Posterior cingulate gyrus (tissue), 11 donors: Measurements from ENCODE around the gene YBX2.

Experiments used
- DNase-seq, 10 donors: peaks; one replicate each; pipeline versions ENCODE4 v3.0.0 to v3.0.0-alpha.2; 2020 to 2021; ENCODE audit warnings: mixed read lengths in 3 of 10
- intact Hi-C: fragments of 100-400 bp; cut with DNase I; formaldehyde crosslinking; loops from one replicate; pipeline ENCODE4 v1.15.1; 2023

YBX2 gene

DNA sequence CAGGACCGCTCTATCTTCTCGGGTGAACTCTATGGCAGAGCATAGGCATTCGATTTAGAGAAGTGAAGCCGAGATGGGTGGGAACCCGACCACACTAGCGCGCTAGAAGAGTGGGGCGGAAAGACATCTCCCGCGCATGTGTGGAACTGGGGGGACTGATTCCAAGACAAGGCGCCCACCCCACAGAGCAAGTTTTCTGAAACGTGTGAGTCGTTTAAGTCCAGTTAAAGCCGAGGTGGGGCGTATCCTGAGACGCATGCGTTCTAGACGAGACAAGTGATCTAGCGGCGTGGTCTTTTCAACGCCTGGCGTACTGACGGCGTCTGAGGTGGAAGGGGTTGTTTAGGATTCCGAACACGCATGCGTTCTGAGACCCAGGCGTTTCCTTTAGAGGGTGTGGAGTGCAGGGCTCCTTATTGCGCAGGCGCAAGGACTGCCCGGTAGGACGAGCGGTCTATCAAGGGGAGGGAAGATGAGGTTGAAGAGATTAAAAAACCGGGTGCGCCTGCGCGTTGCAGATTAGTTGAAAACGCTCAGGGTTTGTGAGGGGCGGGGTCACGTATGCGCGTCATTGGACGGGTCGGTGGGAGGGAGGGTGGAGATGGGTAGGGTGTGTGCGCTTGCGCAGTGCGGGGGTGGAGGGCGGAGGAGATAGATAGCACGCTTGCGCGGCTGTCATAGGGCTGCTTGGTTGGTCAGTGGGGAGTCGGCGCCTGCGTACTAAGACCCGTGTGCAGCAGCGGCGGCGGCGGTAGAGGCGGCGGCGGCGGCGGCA lies 12.7 kb upstream of the YBX2 start, which contains the start of gene EIF5A:
Gene EIF5A (plus strand): TSS at position 718 of the 775 bp plus-strand sequence. CDS start 2,008 bp downstream, outside the sequence.
- intact Hi-C loops: loop anchor here (2.0 kb wide), 2 partner anchors 22 to 54 kb away; partner anchors contain the start of genes ELP5 and NEURL4
- DNase-seq: peak; percentile 99 to 100 (median 99)

DNA sequence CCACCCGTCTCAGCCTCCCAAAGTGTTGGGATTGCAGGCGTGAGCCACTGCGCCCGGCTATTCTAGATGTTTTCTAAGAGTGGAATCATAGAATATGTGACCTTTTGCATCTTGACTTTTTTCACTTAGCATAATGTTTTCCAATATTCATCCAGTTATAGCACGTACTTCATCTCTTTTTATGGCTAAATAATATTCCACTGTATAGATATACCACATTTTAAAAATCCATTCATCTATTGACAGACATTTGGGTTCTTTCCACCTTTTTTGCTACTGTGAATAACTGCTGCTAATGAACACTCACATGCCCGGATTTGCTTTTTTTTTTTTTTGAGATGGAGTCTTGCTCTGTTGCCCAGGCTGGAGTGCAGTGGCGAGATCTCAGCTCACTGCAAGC lies 9.7 kb upstream of the YBX2 start:
- no peak for DNase-seq
- intact Hi-C loops: no loop called here

DNA sequence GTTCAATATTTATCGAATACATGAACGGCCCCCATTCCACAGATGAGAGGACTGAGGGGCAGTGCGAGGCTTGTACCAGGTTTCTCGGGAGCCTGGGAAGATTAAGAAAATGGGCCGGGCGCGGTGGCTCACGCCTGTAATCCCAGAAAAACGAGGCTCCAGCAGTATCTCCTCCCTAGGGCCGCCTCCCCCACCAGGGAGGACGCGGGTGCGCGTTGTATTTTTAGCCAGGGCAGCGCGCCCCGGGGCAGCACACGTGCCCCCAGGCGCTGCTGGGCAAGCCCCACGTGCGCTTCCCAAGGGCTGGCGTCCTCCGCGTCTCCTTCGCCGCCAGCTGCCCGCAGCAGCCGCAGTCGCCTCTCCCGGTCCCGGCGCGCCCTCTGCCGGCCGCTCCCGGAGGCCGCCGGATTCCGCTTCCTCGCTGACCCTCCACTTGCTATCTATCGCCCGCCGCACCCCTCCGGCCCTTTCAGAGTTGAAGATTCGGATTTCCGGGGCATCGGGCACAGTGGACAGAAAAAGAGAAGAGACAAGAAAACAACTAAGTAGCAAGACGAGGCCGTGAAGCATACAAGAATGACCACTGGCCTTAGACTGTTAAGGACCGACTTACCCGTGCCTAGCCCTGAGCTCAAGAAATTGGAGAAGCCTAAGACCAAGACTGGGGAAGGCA lies 1.9 kb upstream of the YBX2 start:
- DNase-seq: peak; percentile 66 to 97 (median 78)
- intact Hi-C loops: loop anchor here (1.0 to 5.0 kb wide), 2 partner anchors 16 to 249 kb away; no protein-coding TSS in a partner anchor

DNA sequence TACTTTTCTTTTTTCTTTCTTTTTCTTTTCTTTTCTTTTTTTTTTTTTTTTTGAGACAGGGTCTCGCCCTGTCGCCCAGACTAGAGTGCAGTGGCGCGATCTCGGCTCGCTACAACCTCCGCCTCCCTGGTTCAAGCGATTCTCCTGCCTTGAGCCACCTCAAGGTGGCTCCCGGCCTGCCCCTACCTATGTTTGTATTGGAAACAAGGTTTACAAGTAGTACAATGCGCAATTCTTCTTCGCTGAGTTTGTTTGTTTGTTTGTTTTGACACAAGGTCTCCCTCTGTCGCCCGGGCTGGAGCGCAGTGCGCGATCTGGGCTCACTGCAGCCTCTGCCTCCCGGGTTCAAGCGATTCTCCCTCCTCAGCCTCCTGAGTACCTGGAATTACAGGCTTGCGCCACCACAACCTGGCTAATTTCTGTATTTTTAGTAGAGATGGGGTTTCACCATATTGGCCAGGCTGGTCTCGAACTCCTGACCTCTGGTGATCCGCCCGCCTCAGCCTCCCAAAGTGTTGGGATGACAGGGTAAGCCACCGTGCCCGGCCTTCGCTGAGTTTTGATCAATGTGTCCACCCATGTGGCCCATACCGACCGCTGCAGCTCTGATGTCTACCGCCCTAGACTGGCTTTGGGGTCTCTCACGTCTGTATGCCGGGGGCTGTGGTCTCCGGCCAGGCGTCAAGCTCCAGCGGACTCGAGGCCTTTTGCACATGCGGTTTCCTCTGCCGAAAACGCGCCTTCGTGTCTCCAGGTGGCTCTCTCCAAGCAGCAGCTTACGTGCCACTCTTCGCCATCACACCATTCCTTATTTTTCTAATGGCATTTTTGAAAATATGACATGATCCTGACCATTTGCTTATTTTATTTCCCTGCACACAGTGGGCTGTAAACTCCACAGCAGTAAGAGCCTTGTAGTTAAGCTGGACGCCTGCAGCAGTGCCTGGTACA lies 1.1 kb upstream of the YBX2 start:
- intact Hi-C loops: loop anchor here (1.0 to 5.0 kb wide), 2 partner anchors 15 to 248 kb away; no protein-coding TSS in a partner anchor
- DNase-seq: no peak

GRCh38 chr17:7293816-7294613 lies 424 bp downstream of the YBX2 start:
- intact Hi-C loops: no loop called here
- peak in 2 of 10 donors; percentile 64 to 66 for DNase-seq

DNA sequence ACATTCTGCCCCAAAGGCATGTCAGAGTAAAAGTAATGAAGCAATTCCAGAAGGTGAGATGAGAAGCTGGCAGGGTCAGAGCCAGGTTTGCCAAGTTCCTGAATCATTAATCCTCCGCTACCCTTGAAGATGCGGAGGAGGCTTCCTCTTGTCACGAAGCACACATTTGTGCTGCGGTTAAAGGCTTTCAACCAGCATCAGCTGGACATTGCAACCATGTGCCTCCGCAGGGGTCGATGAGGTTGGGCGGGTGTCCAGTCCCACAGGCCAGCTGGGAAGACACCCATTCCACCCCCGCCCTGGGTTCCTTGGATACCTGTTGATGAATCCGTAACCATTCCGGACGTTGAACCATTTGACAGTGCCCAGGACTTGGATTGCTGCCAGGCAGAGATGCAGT lies 1.3 kb downstream of the YBX2 start:
- peak in 2 of 10 donors; percentile 30 to 36 for DNase-seq
- intact Hi-C loops: no loop called here

- intact Hi-C loops: no loop called here
- DNase-seq: peak in 2 of 10 donors; percentile 55 to 75
Observed at GRCh38 chr17:7292729-7293128, 1.7 kb downstream of the YBX2 start.

DNA sequence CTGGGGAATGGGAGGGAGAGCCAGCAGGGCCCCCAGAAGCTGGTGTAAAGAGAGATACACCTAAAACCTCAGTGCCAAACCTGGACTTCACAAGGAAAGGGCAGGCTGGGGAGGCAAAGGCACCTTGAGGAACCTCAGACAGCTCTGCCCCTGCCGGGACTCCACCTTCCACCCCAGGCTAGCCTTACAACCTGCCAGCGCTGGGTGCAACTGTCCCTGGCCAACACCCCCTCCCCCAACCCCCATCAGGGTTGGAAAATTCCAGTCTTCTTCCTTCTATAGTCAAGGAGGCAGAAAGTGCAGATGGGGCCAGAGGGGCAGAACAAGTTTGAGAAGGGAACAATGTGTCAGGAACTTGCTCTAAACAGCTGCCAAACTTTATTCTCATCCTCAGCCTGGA lies 2.2 kb downstream of the YBX2 start:
- intact Hi-C loops: no loop called here
- DNase-seq: peak in 2 of 10 donors; percentile 16 to 26

DNA sequence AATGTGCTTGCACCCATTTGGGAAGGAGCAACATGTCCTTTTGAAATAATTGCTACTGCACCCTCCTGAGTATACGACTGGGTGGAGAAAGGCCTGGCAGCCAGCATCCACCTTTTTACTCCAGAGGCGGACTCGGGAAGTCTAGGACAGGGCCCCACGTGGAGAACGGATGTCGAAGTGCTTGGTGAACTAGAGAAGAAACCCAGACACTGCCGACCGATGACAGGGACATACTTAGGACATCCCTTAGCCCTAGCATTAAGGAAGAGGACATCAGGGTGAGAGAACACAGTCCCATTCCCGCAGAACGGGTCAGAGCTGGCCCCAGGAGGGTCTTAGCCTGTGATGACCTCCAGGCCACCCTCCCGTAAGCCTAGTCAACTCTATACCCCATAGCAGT lies 3.8 kb downstream of the YBX2 start:
- intact Hi-C loops: no loop called here
- DNase-seq: peak in 1 of 10 donors; percentile 54

GRCh38 chr17:7290166-7290565 lies 4.3 kb downstream of the YBX2 start:
- intact Hi-C loops: no loop called here
- no peak for DNase-seq

GRCh38 chr17:7289256-7290032 lies 5.0 kb downstream of the YBX2 start:
- intact Hi-C loops: no loop called here
- no peak for DNase-seq

DNA sequence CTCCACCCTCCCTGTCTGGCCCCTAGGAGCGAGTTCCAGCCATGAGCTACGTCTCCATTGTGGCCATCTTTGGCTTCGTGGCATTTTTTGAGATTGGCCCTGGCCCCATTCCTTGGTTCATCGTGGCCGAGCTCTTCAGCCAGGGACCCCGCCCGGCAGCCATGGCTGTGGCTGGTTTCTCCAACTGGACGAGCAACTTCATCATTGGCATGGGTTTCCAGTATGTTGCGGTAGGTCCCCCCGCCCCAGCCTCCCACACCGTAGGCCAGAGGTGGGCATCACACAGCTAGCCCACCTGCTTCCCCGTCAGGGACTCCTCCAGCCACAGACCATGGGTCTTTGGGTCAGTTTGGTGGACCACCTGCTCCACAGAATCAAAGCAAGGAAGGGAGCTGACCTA lies 8.8 kb downstream of the YBX2 start:
- intact Hi-C loops: no loop called here
- DNase-seq: peak in 1 of 10 donors; percentile 52

GRCh38 chr17:7284911-7285310 lies 9.5 kb downstream of the YBX2 start:
- no peak for DNase-seq
- intact Hi-C loops: no loop called here

- intact Hi-C loops: no loop called here
- DNase-seq: no peak
Observed at GRCh38 chr17:7283471-7284216, 10.8 kb downstream of the YBX2 start.

- DNase-seq: peak in 1 of 10 donors; percentile 22
- intact Hi-C loops: no loop called here
Observed at GRCh38 chr17:7282752-7283321, 11.6 kb downstream of the YBX2 start.

- DNase-seq: peak in 1 of 10 donors; percentile 49
Observed at GRCh38 chr17:7281953-7282751, 12.3 kb downstream of the YBX2 start.

More at GRCh38 chr17:7281953-7282751, 12.3 kb downstream of the YBX2 start:
- intact Hi-C loops: no loop called here
